ENCODE measurements around the gene SLC12A8.

GRCh38 chr3:125150525-125151441 lies 61.8 kb downstream of the SLC12A8 start:
- TF ChIP-seq CTCF (IDR thresholded peaks at IDR 0.05 in 8 of 11, conservative IDR thresholded peaks at IDR 0.05 in 3 of 11) (peak in 9 of 11 experiments; percentile 29 to 73 (median 58)), POLR2AphosphoS5 (IDR thresholded peaks at IDR 0.05) (no peak), POLR2A (IDR thresholded peaks at IDR 0.05) (no peak)
